ENCODE results near the gene CAMTA1.
A peak's percentile ranks its signal among the peaks of the same experiment; 100 is the strongest.
"Not testable (repeated sequence)": the region's sequence is repeated elsewhere in the genome, so short reads cannot be mapped to it uniquely, and the experiment has no call there.

CAMTA1 gene

DNA sequence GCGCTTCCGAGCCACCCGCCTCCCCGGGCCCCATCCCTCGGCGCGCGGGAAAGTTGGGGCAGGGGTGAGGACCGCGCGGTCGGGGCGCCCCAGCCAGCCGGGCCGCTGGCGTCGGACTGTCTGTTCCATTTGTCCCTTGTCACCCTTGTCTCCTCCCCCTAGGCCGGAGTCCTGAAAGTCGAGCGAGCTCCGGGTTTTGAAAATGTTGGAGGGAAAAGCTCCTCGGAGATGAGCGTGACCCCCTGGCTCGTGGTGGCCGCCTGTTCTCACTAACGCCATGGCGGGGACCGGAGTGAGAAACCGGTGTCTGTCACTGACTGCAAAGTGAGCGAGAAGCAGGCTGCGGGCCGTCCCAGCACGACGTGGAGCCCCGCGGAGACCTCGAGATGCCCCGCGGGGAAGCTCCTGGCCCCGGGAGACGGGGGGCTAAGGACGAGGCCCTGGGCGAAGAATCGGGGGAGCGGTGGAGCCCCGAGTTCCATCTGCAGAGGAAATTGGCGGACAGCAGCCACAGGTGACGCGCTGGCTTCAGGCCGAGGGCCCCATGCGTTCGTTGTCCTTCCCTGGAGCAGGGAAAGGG is 999.3 kb downstream of the CAMTA1 start:
- DNase-seq = no peak

DNA sequence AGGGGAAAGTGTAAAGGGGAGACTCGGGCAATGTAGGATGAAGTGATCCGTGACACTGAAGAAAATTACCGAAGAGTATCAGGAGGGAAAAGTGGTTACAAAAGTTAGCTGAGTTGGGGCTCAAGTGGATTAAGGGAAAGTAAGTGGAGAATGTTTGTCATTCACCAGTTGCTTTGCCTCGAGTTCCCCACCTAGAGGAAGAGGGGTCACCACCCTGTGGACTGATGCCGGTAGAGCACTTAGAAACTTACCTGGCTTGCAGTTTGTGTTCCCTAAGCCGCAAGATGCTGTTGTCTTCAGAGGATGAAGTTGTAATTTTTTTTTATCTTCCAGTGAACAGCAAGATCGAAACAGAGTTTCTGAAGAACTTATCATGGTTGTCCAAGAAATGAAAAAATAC is 999.9 kb downstream of the CAMTA1 start:
- no peak for DNase-seq

DNA sequence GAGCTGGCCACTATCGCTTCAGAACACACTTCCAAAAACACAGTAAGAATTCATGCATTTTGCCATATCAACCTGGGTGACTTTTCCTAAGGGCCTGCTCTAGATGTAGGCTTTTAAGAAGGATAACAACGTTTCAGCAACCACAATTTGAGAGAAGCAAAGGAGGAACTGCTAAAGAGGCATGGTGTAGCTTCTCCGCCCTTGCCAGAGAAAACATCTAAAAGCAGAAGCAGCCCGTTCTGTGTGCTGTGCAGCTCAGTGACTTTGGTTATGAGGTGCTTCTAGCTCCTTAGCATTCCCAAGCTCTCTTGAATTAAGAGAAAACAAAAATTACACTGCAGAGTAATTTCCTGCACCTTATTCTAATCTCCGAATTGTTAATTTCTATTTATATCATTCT is 1001.5 kb downstream of the CAMTA1 start:
- DNase-seq = peak; percentile 46 to 51 (median 47)

DNA sequence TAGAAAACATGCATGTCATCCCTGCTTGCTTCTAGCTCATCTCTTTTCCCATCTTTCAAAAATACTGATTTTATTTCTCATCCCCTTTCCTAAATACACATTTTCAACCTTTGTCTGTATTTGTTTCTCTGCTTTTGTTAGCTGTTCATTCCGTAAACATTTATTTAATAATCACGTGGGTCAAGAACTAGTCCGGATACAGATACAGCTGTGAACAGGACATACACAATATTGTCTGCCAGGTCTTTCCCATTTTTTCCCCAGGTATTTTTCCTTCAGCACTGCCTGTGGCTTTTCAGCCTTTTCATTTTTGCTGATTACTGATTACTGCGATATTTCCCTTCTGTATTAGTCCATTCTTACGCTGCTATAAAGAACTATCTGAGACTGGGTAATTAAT is 1004.6 kb downstream of the CAMTA1 start:
- DNase-seq = no peak

DNA sequence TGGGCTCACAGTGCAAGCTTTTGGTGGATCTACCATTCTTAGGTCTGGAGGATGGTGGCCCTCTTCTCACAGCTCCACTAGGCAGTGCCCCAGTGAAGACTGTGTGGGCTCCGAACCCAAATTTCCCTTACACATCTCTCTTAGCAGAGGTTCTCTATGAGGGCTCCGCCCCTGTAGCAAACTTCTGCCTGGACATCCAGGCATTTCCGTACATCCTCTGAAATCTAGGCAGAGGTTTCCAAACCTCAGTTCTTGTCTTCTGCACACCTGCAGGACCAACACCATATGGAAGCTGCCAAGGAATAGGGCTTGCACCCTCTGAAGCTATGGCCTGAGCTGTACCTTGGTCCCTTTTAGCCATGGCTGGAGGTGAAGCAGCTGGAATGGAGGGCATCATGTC is 1005.8 kb downstream of the CAMTA1 start:
- DNase-seq = not testable (repeated sequence)

DNA sequence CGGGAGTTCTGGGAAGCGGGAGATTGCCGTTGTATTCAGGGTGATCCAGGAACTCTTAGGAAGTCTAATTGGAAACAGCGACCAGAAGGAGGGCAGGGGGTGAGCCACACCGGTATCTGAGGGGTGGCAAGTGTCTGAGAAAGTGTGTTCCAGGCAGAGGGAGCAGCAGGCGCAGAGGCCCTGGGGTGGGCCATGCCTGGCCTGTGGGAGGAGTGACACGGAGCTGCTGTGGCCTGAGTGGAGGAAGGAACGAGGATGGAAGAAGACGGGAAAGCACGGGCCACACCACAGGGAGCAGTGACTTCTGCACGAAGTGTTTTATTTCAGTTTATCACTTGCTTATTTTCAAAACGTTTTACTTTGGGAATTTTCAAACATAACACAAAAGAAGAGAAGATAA is 1010.2 kb downstream of the CAMTA1 start:
- no peak for DNase-seq

DNA sequence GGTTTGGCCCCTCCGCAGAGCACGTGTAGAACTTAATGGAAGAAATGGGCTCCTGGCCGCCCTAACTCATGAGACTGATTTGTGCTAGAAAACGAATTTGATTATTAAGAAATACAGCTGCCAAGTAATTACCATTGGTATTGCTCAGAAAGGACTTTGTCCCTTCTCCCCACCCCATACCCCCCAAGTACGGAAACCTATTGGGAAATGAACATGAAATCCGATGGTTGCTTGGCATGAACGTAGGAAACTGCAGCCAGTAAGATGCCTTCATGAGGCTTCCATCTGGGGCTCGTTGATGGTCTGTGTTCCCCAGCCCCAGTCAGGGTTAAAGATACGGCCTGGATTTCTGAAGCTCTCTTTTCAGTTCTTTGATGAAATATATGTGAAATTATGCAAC is 1020.2 kb downstream of the CAMTA1 start:
- no peak for DNase-seq

DNA sequence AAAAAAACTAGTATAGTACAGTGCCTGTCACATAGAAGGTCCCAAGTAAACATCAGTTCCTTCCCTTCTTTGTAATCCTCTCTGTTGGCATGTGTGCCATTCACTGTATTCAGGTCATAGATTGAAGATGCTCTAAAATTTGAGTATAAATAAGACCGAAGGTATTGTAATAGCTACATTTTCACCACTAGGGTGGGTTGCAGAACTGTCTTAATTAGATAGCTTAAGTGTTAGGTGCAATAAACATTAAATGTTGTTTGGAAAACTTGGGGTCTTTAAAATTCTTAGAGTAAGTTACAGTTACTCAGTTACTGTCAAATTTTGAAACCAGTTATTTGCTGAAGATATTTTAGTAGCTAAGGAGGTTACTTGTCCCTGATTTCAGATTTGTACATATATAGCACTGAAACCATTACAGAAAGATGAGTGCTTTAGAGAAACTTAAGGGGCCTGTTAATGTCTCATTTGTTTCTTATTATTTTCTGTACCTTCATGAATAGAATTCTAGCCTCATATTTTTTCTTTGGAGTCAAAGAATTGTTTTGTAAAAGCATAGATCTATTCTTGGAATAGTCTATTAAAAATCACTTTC is 1023.1 kb downstream of the CAMTA1 start:
- peak; percentile 38 to 74 (median 73) for DNase-seq

DNA sequence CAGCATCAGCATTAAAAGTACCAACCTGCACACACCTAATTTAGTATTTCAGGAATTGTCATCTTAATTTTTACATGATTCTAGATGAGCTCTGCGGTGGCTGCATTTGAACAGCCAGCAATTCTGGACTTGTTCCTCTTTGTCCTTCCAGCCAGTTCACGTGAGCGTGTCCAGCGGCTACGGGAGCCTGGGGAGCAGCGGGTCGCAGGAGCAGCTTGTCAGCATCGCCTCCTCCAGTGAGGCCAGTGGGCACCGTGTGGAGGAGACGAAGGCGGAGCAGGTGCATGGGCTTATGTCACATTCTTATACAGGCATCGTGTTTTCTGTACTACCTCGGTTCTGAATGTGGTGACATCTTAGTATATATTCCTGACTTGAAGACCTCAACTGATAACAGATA is 1024.5 kb downstream of the CAMTA1 start:
- no peak for DNase-seq

DNA sequence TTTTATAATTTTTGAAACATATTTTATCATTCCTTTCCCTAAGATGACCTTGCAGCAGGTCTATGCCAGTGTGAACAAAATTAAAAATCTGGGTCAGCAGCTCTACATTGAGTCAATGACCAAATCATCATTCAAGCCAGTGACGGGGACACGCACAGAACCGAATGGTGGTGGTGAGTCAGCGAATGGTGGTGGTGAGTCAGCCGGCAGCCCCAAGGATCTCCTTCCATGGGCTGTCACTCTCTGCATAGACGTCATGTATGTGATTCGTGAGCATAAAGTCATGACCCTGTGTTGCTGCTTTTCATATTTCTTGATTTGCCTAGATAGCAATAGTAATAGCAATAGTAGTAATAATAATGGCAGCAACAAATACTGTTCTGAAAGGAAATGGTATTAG is 1025.1 kb downstream of the CAMTA1 start:
- peak; percentile 93 to 96 (median 95) for DNase-seq

DNA sequence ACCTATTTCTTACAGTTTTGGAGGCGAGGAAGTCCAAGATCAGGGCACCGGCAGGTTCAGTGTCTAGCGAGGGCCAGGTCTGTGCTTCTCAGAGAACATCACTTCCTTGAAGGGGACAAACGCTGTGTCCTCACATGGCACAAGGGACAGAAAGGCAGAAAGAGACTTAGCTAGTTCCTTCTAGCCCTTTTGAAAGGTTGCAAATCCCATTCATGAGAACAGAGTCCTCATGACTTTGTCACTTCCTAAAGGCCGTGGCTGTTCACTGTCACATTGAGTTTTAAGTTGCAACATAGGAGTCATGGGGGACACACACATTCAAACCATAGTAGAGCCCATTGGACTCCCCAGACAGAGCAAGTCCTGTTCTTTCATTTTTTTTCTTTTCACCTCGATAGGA is 1026.2 kb downstream of the CAMTA1 start:
- peak; percentile 74 to 83 (median 83) for DNase-seq

DNA sequence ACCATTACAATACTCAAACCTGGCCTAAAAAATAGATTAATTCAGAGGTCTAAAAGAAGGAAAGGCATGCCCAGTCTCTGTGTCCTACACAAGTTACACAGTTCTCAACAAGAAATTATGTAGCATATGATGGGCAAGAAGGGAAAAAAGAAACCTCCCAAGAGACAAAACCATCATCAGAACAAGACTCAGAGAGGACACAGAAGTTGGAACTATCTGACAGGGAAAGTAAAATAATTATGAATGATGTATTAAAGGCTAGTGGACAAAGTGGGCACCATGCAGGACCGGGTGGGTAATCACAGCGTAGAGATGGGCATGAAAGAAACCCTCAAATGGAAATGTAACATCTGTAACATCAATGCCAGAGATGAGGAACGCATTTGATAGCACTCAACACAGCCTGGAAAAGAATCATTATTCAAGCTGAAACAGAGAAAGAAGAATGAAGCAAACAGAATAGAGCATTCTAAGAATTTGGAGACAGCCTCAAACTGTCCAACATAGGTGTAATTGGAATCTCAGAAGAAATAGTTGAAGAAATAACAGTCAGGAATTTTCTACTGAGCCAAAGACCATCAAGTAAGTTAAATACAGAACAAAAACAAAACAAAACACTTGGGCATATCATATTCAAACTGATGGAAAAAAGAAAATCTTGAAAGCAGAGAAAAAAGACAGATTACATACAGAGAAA is 1028.6 kb downstream of the CAMTA1 start:
- no peak for DNase-seq
